WI38 (cell line): Measurements from ENCODE around the gene SPDYE4.

Experiments
- H3K4me3 ChIP-seq: 2 replicates; pipeline ENCODE4 v1.5.1; 2011; ENCODE audit warnings: low read depth, mild to moderate bottlenecking, control low read depth, low read length
- TF ChIP-seq, protein P1 (sequence below): IDR thresholded peaks from 2 replicates; pipeline ENCODE4 v1.5.1; 2012; ENCODE audit warnings: low read depth, mild to moderate bottlenecking, control low read depth, low read length

The SPDYE4 gene

GRCh38 chr17:8792646-8793045 lies 34.3 kb upstream of the SPDYE4 start:
- TF ChIP-seq, protein P1, sequence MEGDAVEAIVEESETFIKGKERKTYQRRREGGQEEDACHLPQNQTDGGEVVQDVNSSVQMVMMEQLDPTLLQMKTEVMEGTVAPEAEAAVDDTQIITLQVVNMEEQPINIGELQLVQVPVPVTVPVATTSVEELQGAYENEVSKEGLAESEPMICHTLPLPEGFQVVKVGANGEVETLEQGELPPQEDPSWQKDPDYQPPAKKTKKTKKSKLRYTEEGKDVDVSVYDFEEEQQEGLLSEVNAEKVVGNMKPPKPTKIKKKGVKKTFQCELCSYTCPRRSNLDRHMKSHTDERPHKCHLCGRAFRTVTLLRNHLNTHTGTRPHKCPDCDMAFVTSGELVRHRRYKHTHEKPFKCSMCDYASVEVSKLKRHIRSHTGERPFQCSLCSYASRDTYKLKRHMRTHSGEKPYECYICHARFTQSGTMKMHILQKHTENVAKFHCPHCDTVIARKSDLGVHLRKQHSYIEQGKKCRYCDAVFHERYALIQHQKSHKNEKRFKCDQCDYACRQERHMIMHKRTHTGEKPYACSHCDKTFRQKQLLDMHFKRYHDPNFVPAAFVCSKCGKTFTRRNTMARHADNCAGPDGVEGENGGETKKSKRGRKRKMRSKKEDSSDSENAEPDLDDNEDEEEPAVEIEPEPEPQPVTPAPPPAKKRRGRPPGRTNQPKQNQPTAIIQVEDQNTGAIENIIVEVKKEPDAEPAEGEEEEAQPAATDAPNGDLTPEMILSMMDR: no peak
- H3K4me3 ChIP-seq: no peak overlapping the region

DNA sequence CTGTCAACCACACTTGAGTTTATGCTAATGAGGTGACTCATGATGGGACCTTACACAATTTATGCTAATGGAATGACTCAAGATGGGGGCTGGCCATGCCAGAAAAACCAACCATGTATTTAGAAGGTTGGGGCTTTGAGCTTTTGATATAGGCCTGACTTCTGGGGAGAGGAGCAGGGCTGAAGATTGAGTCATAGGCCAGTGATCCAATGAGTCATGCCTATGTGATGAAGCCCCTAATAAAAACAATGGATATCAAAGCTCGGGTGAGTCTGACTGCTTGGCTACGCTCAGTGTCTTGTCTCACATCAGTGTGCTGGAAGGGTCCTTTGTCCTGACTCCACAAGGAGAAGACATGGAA lies 33.5 kb upstream of the SPDYE4 start:
- TF ChIP-seq, protein P1: no peak
- no peak overlapping the region for H3K4me3 ChIP-seq

DNA sequence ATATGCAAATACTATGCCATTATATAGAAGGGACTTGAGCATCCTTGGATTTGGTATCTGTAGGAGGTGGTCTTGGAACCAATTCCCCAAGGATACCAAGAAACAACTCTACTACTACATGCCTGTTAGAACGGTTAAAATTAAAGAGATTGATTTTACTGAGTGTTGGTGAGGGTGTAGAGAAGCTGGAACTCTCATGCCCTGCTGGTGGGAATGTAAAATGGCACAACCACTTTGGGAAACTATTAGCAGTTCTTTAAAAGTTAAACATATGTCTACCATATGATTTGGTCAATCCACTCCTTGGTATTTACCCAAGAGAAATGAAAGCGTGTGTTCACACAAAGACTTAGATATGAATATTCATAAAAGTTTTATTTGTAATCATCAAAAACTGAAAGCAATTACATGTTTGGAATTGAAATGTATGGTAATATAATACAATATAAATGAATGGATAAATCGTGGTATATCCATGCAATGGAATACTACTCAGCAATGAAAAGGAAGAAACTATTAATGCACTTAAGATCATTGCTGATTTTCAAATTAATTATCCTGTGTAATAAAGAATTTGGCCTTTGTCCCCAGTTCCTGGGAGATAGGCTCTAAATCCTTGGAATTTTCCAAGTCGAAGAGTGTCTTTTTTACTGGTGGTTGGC lies 33.0 kb upstream of the SPDYE4 start:
- TF ChIP-seq, protein P1: no peak
- no peak overlapping the region for H3K4me3 ChIP-seq

DNA sequence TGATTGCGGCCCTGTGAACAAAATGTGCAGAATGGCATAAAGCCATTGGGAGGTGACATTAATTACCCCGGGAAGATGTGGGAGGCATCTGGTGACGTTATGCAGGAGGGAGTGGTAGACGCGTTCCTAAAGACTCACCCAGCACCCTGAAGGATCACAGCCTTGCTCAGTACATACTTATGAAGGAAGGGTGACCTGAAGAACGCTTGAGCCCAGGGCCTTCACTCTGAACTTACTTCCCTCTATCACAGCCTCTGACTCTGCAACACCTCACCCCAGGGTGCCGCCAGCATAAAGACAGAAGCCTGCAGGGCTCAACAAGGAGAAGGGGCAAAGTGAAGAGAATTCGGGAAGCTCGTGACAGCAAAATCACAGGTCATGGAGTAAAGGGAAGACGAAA lies 31.4 kb upstream of the SPDYE4 start:
- TF ChIP-seq, protein P1: no peak
- H3K4me3 ChIP-seq: no peak overlapping the region

DNA sequence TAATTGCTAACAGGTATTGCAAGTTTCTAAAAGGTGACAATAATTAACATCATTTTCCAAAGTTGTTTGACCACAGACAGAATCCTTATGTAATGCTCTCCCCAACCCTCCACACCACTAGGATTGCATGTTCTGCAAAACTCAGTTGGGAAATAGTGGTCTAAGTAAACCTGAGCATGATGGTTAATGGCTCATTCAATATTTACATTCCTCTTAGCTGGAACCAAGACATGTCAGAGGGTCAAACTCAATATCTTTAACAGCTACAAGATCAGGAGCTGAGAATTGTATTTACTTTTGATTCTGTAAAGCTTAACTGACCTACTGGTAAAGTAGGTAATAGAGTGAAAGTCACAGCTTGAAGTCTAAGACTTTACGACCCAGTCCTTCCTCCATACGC lies 30.7 kb upstream of the SPDYE4 start:
- no peak overlapping the region for H3K4me3 ChIP-seq
- TF ChIP-seq, protein P1: no peak

- TF ChIP-seq, protein P1: peak; percentile 92
- H3K4me3 ChIP-seq: no peak overlapping the region
These were observed 27.4 kb upstream of the SPDYE4 start for GRCh38 chr17:8785547-8786413.

- TF ChIP-seq, protein P1: no peak
- H3K4me3 ChIP-seq: no peak overlapping the region
These were observed 23.8 kb upstream of the SPDYE4 start for GRCh38 chr17:8782176-8782575.
